SK-N-SH (cell line): Measurements from ENCODE around the gene PPME1.

ENCODE experiments used
- CHD2 ChIP-seq: fragments of 150-350 bp; IDR thresholded peaks from 2 replicates; pipeline ENCODE4 v1.6.1; 2018; ENCODE audit warnings: low read length; ENCODE audit not compliant: partially characterized antibody
- CTCF ChIP-seq: fragments of 200-600 bp; sonication (generic); IDR thresholded peaks from 2 replicates; pipeline ENCODE4 v1.6.1; 2017; ENCODE audit warnings: antibody characterized with exemption, mild to moderate bottlenecking, moderate library complexity
- MAX ChIP-seq: IDR thresholded peaks from 2 replicates; pipeline ENCODE4 v1.4.0; 2012; ENCODE audit warnings: low read depth
- POLR2AphosphoS5 ChIP-seq: IDR thresholded peaks from 2 replicates; pipeline ENCODE4 v1.6.1; 2012; ENCODE audit warnings: low read depth, low read length
- REST ChIP-seq: IDR thresholded peaks from 2 replicates; pipeline ENCODE4 v1.6.1; 2012; ENCODE audit warnings: mild to moderate bottlenecking, low read depth, low read length, moderate library complexity
- RFX5 ChIP-seq: IDR thresholded peaks from 2 replicates; pipeline ENCODE4 v1.6.1; 2012; ENCODE audit warnings: mild to moderate bottlenecking, improper control_type of control experiment, low read length
- SIN3A ChIP-seq: IDR thresholded peaks from 2 replicates; pipeline ENCODE4 v1.6.1; 2012; ENCODE audit warnings: low read depth, mild to moderate bottlenecking, low read length, moderate library complexity, borderline replicate concordance
- USF2 ChIP-seq: fragments of 150-350 bp; IDR thresholded peaks from 2 replicates; pipeline ENCODE4 v1.6.1; 2017; ENCODE audit warnings: antibody characterized with exemption, low read length, low read depth, borderline replicate concordance
- YY1 ChIP-seq: IDR thresholded peaks from 2 replicates; pipeline ENCODE4 v1.4.0; 2012; ENCODE audit warnings: low read depth, mild to moderate bottlenecking
- ZBTB33 ChIP-seq: IDR thresholded peaks from 2 replicates; pipeline ENCODE4 v1.4.0; 2012; ENCODE audit warnings: low read depth, borderline replicate concordance

GRCh38 chr11:74226907-74227306, 55.8 kb downstream of the PPME1 start:
- TF ChIP-seq CTCF (no peak), MAX (no peak), POLR2AphosphoS5 (no peak), REST (no peak), ZBTB33 (no peak), YY1 (no peak), SIN3A (no peak), CHD2 (no peak), RFX5 (no peak), USF2 (no peak)
